K562 (cell line): ENCODE measurements around the gene FGF11. TPM values are rescaled to one million over a fixed set of nuclear protein-coding genes. Genes with fewer than 3 reads are reported as not detected.

Source experiments
- CHD4 ChIP-seq: fragments of 200-600 bp; sonication (generic); IDR thresholded peaks from 3 replicates; pipeline ENCODE4 v1.6.1; 2012; ENCODE audit warnings: low read depth, mild to moderate bottlenecking, mixed read lengths, low read length, inconsistent platforms; ENCODE audit not compliant: insufficient read depth, insufficient replicate concordance, poor library complexity, severe bottlenecking
- DMBX1 ChIP-seq: fragments of 250-450 bp; sonication (Bioruptor Pico); IDR thresholded peaks from 2 replicates; pipeline ENCODE4 v1.8.0; 2022; ENCODE audit warnings: inconsistent platforms, mild to moderate bottlenecking, moderate library complexity, borderline replicate concordance
- EP300 ChIP-seq: IDR thresholded peaks from 2 replicates; pipeline ENCODE4 v1.6.1; 2012; ENCODE audit warnings: low read length, improper control_type of control experiment
- GABPB2 ChIP-seq: fragments of 250-450 bp; sonication (Bioruptor Pico); conservative IDR thresholded peaks from 2 replicates; pipeline ENCODE4 v1.5.1; 2021; ENCODE audit warnings: mild to moderate bottlenecking
- JUN ChIP-seq, 2 experiments: sonication (generic) in 1 of 2; formaldehyde crosslinking in 1 of 2; IDR thresholded peaks; 2 replicates each; pipeline versions ENCODE4 v1.6.1 to v1.8.0; 2012 to 2022; ENCODE audit warnings: borderline replicate concordance in 2 of 2, mild to moderate bottlenecking in 2 of 2, improper control_type of control experiment in 1 of 2, low read depth in 1 of 2, low read length in 1 of 2, missing genetic modification reagents in 1 of 2
- NCOA2 ChIP-seq, 2 experiments: fragments of 450-650 bp; IDR thresholded peaks; 2 replicates each; pipeline ENCODE4 v1.6.1; 2018; ENCODE audit warnings: mild to moderate bottlenecking in 2 of 2, moderate library complexity in 1 of 2; ENCODE audit not compliant: partially characterized antibody in 2 of 2
- NFE2 ChIP-seq: IDR thresholded peaks from 2 replicates; pipeline ENCODE4 v1.6.1; 2014; ENCODE audit warnings: antibody characterized with exemption, low read depth
- TAF9B ChIP-seq: fragments of 450-650 bp; IDR thresholded peaks from 2 replicates; pipeline ENCODE4 v1.6.1; 2018; ENCODE audit warnings: mild to moderate bottlenecking; ENCODE audit not compliant: partially characterized antibody
- TCF3 ChIP-seq: sonication (generic); formaldehyde crosslinking; IDR thresholded peaks from 2 replicates; pipeline ENCODE4 v1.4.0; 2020; ENCODE audit warnings: mild to moderate bottlenecking, missing genetic modification reagents
- THAP12 ChIP-seq: fragments of 250-450 bp; sonication (Bioruptor Pico); IDR thresholded peaks from 2 replicates; pipeline ENCODE4 v1.9.0; 2021; ENCODE audit warnings: mild to moderate bottlenecking, inconsistent platforms
- YY1 ChIP-seq, 3 experiments: IDR thresholded peaks; 2 replicates each; pipeline ENCODE4 v1.6.1; 2011; ENCODE audit warnings: low read length in 2 of 3, mild to moderate bottlenecking in 2 of 3, moderate library complexity in 2 of 3, borderline replicate concordance in 1 of 3, control low read depth in 1 of 3, low read depth in 1 of 3; ENCODE audit not compliant: insufficient read depth in 3 of 3, insufficient replicate concordance in 2 of 3, control insufficient read depth in 1 of 3, insufficient read length in 1 of 3; ENCODE audit errors: extremely low read depth in 1 of 3
- ZBTB8A ChIP-seq: fragments of 450-650 bp; IDR thresholded peaks from 2 replicates; pipeline ENCODE4 v1.6.1; 2018; ENCODE audit warnings: mild to moderate bottlenecking, moderate library complexity; ENCODE audit not compliant: partially characterized antibody
- ZNF561 ChIP-seq: fragments of 450-650 bp; formaldehyde crosslinking; conservative IDR thresholded peaks from 2 replicates; pipeline ENCODE4 v1.4.0; 2020; ENCODE audit warnings: mild to moderate bottlenecking, moderate library complexity
- ZNF707 ChIP-seq: fragments of 250-450 bp; sonication (Bioruptor Pico); conservative IDR thresholded peaks from 2 replicates; pipeline ENCODE4 v1.8.0; 2022; ENCODE audit warnings: inconsistent platforms, mild to moderate bottlenecking, moderate library complexity
- polyA plus RNA-seq, 8 experiments: library from polyadenylated mRNA; depleted of rRNA in 4 of 8; stranded (reverse) in 5 of 8; unstranded in 3 of 8; fragments of >200 nt; fragmentation: Nextera tagmentation in 2 of 8; fragmentation: Illumina TruSeq in 1 of 8; extraction: Ambion mirVana in 2 of 8; extraction: Trizol in 1 of 8; gene quantifications; 2 replicates each; pipeline versions ENCODE4 v1.2.1 to v1.2.3, GENCODE V29; 2011 to 2014; ENCODE audit warnings: inconsistent platforms in 1 of 8, missing spikeins in 1 of 8
- total RNA-seq, 7 experiments: library from RNA; depleted of rRNA in 6 of 7; stranded (reverse); fragments of >200 nt in 6 of 7; fragmentation: Illumina TruSeq in 2 of 7; extraction: Trizol in 2 of 7; gene quantifications; 2 replicates each; pipeline versions ENCODE4 v1.2.1 to v1.2.3, GENCODE V29; 2011 to 2021; ENCODE audit warnings: low replicate concordance in 1 of 7
- TF ChIP-seq, protein P1 (sequence below): fragments of 200-800 bp; sonication (Bioruptor generic); IDR thresholded peaks from 2 replicates; pipeline ENCODE4 v1.6.1; 2016; ENCODE audit warnings: missing genetic modification characterization, missing compliant biosample characterization
- TF ChIP-seq, protein P2 (sequence below): fragments of 250-450 bp; sonication (Bioruptor Pico); IDR thresholded peaks from 2 replicates; pipeline ENCODE4 v1.4.0; 2020; ENCODE audit warnings: mild to moderate bottlenecking, moderate library complexity, borderline replicate concordance

FGF11 gene
- total and polyA plus RNA-seq, 9 of the 15 experiments (the other 6 are each of a cell fraction or from before 2014, with no cell fraction given) = 1.2 to 7.5 (median 3.0) TPM

DNA sequence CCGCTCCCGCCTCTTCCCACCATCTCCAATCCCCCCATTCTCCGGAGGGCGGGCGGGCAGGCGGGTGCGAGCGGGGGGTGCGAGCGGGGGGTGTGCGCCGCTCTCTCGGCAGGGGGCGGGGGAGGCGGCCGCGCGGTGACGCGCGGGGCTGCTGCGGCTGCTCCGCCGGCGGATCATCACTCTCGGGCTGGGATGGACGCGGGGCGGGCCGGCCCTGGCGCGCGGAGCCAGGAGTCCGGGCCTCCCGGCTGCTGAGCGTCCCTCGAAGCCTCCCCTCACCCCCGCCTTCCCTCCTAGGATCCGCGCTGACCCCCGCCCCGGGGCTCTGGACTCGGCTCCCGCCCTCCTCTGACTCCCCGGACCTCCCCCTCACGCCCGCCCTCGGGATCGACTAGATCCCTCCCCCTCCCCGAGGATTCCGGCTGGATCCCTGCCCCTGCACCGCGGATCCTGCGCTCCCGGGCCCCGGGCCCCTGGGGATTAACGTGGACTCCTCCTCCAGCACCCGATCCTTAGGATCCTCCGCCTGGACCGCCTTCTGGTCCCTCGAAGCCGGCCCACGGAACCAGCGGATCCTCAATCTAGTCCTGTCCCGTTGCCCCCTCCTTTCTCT, 34.5 kb upstream of the FGF11 start (continued):
- TF ChIP-seq NCOA2 (IDR thresholded peaks at IDR 0.05; ENCODE audit: partially characterized antibody in 2 of 2) (no peak), TCF3 (CRISPR knock-in tag) (no peak), CHD4 (no peak), NFE2 (no peak), ZBTB8A (no peak), JUN (IDR thresholded peaks at IDR 0.05; ENCODE audit: borderline replicate concordance, low read depth, low read length) (no peak), JUN (CRISPR knock-in tag; IDR thresholded peaks at IDR 0.05; ENCODE audit: borderline replicate concordance) (no peak), EP300 (no peak), ZNF561 (CRISPR knock-in tag) (no peak), YY1 (IDR thresholded peaks at IDR 0.05; ENCODE audit: borderline replicate concordance in 1 of 3, control insufficient read depth in 1 of 3, extremely low read depth in 1 of 3, insufficient read depth in 3 of 3, insufficient read length in 1 of 3, insufficient replicate concordance in 2 of 3, low read depth in 1 of 3, low read length in 2 of 3) (peak in 1 of 3 experiments; percentile 32), THAP12 (CRISPR knock-in tag) (no peak), ZNF707 (CRISPR knock-in tag) (no peak), TAF9B (no peak), GABPB2 (no peak), DMBX1 (CRISPR knock-in tag) (no peak)
- TF ChIP-seq, protein P1, sequence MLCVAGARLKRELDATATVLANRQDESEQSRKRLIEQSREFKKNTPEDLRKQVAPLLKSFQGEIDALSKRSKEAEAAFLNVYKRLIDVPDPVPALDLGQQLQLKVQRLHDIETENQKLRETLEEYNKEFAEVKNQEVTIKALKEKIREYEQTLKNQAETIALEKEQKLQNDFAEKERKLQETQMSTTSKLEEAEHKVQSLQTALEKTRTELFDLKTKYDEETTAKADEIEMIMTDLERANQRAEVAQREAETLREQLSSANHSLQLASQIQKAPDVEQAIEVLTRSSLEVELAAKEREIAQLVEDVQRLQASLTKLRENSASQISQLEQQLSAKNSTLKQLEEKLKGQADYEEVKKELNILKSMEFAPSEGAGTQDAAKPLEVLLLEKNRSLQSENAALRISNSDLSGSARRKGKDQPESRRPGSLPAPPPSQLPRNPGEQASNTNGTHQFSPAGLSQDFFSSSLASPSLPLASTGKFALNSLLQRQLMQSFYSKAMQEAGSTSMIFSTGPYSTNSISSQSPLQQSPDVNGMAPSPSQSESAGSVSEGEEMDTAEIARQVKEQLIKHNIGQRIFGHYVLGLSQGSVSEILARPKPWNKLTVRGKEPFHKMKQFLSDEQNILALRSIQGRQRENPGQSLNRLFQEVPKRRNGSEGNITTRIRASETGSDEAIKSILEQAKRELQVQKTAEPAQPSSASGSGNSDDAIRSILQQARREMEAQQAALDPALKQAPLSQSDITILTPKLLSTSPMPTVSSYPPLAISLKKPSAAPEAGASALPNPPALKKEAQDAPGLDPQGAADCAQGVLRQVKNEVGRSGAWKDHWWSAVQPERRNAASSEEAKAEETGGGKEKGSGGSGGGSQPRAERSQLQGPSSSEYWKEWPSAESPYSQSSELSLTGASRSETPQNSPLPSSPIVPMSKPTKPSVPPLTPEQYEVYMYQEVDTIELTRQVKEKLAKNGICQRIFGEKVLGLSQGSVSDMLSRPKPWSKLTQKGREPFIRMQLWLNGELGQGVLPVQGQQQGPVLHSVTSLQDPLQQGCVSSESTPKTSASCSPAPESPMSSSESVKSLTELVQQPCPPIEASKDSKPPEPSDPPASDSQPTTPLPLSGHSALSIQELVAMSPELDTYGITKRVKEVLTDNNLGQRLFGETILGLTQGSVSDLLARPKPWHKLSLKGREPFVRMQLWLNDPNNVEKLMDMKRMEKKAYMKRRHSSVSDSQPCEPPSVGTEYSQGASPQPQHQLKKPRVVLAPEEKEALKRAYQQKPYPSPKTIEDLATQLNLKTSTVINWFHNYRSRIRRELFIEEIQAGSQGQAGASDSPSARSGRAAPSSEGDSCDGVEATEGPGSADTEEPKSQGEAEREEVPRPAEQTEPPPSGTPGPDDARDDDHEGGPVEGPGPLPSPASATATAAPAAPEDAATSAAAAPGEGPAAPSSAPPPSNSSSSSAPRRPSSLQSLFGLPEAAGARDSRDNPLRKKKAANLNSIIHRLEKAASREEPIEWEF = no peak
- TF ChIP-seq, protein P2, sequence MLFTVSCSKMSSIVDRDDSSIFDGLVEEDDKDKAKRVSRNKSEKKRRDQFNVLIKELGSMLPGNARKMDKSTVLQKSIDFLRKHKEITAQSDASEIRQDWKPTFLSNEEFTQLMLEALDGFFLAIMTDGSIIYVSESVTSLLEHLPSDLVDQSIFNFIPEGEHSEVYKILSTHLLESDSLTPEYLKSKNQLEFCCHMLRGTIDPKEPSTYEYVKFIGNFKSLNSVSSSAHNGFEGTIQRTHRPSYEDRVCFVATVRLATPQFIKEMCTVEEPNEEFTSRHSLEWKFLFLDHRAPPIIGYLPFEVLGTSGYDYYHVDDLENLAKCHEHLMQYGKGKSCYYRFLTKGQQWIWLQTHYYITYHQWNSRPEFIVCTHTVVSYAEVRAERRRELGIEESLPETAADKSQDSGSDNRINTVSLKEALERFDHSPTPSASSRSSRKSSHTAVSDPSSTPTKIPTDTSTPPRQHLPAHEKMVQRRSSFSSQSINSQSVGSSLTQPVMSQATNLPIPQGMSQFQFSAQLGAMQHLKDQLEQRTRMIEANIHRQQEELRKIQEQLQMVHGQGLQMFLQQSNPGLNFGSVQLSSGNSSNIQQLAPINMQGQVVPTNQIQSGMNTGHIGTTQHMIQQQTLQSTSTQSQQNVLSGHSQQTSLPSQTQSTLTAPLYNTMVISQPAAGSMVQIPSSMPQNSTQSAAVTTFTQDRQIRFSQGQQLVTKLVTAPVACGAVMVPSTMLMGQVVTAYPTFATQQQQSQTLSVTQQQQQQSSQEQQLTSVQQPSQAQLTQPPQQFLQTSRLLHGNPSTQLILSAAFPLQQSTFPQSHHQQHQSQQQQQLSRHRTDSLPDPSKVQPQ = no peak
